Fibroblast of lung (primary cell): Measurements from ENCODE around the gene ATRNL1.

Experiments
- EZH2 ChIP-seq: IDR thresholded peaks from 2 replicates; pipeline ENCODE4 v1.5.1; 2012; ENCODE audit warnings: low read length, control low read depth, mild to moderate bottlenecking; ENCODE audit errors: missing control alignments
- TF ChIP-seq, protein P1 (sequence below), 2 donors: IDR thresholded peaks in 1 of 2; conservative IDR thresholded peaks in 1 of 2; 1 replicate in 1 of 2; 2 replicates in 1 of 2; pipeline ENCODE4 v1.5.1; 2011 to 2012; ENCODE audit warnings: low read length in 2 of 2, control low read depth in 1 of 2, inconsistent platforms in 1 of 2, low read depth in 1 of 2, mild to moderate bottlenecking in 1 of 2

DNA sequence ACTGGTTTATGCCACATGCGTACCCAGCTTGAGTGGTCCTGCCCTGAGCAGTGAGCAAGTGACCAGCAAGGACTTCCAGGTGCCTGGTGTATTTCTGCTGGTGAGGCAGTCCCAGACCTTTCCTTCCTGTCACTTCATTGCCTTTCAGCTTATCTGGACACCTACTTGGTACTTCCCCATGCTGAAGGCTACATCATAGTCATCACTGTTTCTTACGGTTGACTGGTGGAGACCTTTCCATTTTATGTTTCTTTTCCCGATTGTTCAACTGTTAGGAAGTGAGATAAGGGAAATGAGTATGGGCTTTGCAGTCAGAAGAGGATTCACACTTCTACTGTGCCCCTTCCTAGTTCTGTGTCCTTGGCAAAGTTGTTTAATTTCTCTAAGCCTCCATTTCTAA, 821.3 kb downstream of the ATRNL1 start:
- TF ChIP-seq, protein P1, sequence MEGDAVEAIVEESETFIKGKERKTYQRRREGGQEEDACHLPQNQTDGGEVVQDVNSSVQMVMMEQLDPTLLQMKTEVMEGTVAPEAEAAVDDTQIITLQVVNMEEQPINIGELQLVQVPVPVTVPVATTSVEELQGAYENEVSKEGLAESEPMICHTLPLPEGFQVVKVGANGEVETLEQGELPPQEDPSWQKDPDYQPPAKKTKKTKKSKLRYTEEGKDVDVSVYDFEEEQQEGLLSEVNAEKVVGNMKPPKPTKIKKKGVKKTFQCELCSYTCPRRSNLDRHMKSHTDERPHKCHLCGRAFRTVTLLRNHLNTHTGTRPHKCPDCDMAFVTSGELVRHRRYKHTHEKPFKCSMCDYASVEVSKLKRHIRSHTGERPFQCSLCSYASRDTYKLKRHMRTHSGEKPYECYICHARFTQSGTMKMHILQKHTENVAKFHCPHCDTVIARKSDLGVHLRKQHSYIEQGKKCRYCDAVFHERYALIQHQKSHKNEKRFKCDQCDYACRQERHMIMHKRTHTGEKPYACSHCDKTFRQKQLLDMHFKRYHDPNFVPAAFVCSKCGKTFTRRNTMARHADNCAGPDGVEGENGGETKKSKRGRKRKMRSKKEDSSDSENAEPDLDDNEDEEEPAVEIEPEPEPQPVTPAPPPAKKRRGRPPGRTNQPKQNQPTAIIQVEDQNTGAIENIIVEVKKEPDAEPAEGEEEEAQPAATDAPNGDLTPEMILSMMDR (conservative IDR thresholded peaks at IDR 0.05 in 1 of 2, IDR thresholded peaks at IDR 0.05 in 1 of 2; ENCODE audit: low read depth in 1 of 2, low read length in 2 of 2): no peak
- TF ChIP-seq EZH2: no peak
